ENCODE measurements around the gene PARP8.
"Not testable (repeated sequence)": the region's sequence is repeated elsewhere in the genome, so short reads cannot be mapped to it uniquely, and the experiment has no call there.

Gene PARP8

GRCh38 chr5:50675385-50675784 lies 8.9 kb downstream of the PARP8 start:
- in situ Hi-C loops (cut with HindIII; ENCODE audit: low sequenced_read_pairs), result no loop called here

GRCh38 chr5:50679554-50679953 lies 13.1 kb downstream of the PARP8 start:
- in situ Hi-C loops (cut with HindIII; ENCODE audit: low sequenced_read_pairs), result not testable (repeated sequence)

GRCh38 chr5:50684721-50685120 lies 18.3 kb downstream of the PARP8 start:
- in situ Hi-C loops (cut with HindIII; ENCODE audit: low sequenced_read_pairs), result no loop called here

GRCh38 chr5:50687548-50687947 lies 21.1 kb downstream of the PARP8 start:
- in situ Hi-C loops (cut with HindIII; ENCODE audit: low sequenced_read_pairs), result no loop called here

GRCh38 chr5:50691399-50692016 lies 25.1 kb downstream of the PARP8 start:
- in situ Hi-C loops (cut with HindIII; ENCODE audit: low sequenced_read_pairs), result no loop called here

GRCh38 chr5:50694027-50694590 lies 27.7 kb downstream of the PARP8 start:
- in situ Hi-C loops (cut with HindIII; ENCODE audit: low sequenced_read_pairs), result no loop called here

- in situ Hi-C loops (cut with HindIII; ENCODE audit: low sequenced_read_pairs), result not testable (repeated sequence)
These were observed 28.2 kb downstream of the PARP8 start for GRCh38 chr5:50694626-50695025.

- in situ Hi-C loops (cut with HindIII; ENCODE audit: low sequenced_read_pairs), result no loop called here
These were observed 31.3 kb downstream of the PARP8 start for GRCh38 chr5:50697739-50698138.

- in situ Hi-C loops (cut with HindIII; ENCODE audit: low sequenced_read_pairs), result no loop called here
These were observed 33.3 kb downstream of the PARP8 start for GRCh38 chr5:50699737-50700136.

GRCh38 chr5:50700706-50701105 lies 34.3 kb downstream of the PARP8 start:
- in situ Hi-C loops (cut with HindIII; ENCODE audit: low sequenced_read_pairs), result no loop called here

GRCh38 chr5:50702615-50703366 lies 36.4 kb downstream of the PARP8 start:
- in situ Hi-C loops (cut with HindIII; ENCODE audit: low sequenced_read_pairs), result no loop called here

- in situ Hi-C loops (cut with HindIII; ENCODE audit: low sequenced_read_pairs), result no loop called here
These were observed 36.9 kb downstream of the PARP8 start for GRCh38 chr5:50703367-50703666.

GRCh38 chr5:50704730-50705129 lies 38.3 kb downstream of the PARP8 start:
- in situ Hi-C loops (cut with HindIII; ENCODE audit: low sequenced_read_pairs), result no loop called here

- in situ Hi-C loops (cut with HindIII; ENCODE audit: low sequenced_read_pairs), result no loop called here
These were observed 43.0 kb downstream of the PARP8 start for GRCh38 chr5:50709471-50709870.

GRCh38 chr5:50710838-50711237 lies 44.4 kb downstream of the PARP8 start:
- in situ Hi-C loops (cut with HindIII; ENCODE audit: low sequenced_read_pairs), result no loop called here

GRCh38 chr5:50711280-50711679 lies 44.8 kb downstream of the PARP8 start:
- in situ Hi-C loops (cut with HindIII; ENCODE audit: low sequenced_read_pairs), result no loop called here

- in situ Hi-C loops (cut with HindIII; ENCODE audit: low sequenced_read_pairs), result no loop called here
These were observed 46.0 kb downstream of the PARP8 start for GRCh38 chr5:50712479-50712878.

- in situ Hi-C loops (cut with HindIII; ENCODE audit: low sequenced_read_pairs), result no loop called here
These were observed 48.6 kb downstream of the PARP8 start for GRCh38 chr5:50715001-50715400.

GRCh38 chr5:50716134-50716533 lies 49.7 kb downstream of the PARP8 start:
- in situ Hi-C loops (cut with HindIII; ENCODE audit: low sequenced_read_pairs), result no loop called here

GRCh38 chr5:50717651-50718050 lies 51.2 kb downstream of the PARP8 start:
- in situ Hi-C loops (cut with HindIII; ENCODE audit: low sequenced_read_pairs), result no loop called here

- in situ Hi-C loops (cut with HindIII; ENCODE audit: low sequenced_read_pairs), result no loop called here
These were observed 53.7 kb downstream of the PARP8 start for GRCh38 chr5:50720061-50720710.

- in situ Hi-C loops (cut with HindIII; ENCODE audit: low sequenced_read_pairs), result no loop called here
These were observed 55.8 kb downstream of the PARP8 start for GRCh38 chr5:50722223-50722622.
